ENCODE measurements around the gene CACNA2D2. TPM values are rescaled to one million over a fixed set of nuclear protein-coding genes. Genes with fewer than 3 reads are reported as not detected.
A peak's percentile ranks its signal among the peaks of the same experiment; 100 is the strongest.
"Not testable (repeated sequence)": the region's sequence is repeated elsewhere in the genome, so short reads cannot be mapped to it uniquely, and the experiment has no call there.

The CACNA2D2 gene
- total RNA-seq, 1 donor from 2014 or later = 0.53 TPM

DNA sequence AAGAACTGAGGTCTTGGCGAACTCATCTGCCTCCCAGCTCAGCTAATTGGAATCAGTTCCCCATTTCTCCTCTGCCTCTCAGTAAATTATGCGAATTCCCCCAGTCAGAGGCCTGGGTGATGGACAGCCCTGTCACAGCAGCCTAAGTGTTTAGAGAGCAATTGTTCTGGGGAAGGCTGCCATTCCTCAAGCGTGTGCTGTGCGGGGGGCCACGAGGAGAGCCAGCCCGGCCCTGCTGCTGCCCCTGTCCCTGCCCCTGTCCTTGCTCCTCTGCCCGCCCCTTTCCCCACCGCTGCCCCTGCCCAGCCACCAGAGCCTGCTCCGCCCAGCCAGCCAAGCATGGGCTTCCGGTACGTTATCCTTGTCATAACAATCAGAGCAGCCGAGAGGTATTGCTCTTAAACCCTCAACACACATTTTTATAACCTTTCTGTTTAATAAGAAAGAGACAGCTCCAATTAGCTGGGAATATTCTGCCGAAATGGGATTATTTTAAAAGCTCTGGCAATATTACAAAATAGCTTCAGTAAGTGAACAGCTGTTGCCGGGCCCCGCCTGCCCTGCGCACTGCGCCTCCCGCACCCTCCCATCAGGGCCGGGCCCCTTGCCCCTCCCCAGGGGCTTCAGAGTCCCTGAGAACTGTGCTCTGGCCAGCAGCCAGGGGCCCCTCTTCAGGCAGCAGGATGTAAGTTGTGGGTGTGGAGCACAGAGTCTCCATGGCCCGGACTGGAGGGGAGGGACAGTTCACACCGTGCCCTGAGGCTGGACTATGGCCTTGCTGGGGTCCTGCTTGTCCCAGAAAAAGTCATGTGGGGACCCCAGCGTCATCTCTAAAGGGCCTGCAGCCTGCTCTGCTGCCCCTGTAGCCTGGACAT is 12.4 kb upstream of the CACNA2D2 start:
- Mint-ChIP-seq H3K4me1 (peaks cover 28% of the 10 kb centered on the region), H3K27ac (peak overlapping the region; percentile 85), H3K4me3 (peak overlapping the region; percentile 71), H3K27me3 (peaks cover 3% of the 10 kb centered on the region), H3K9me3 (no peaks in the 10 kb centered on the region), H3K36me3 (ENCODE audit: low read depth) (no peaks in the 10 kb centered on the region)
- ChIA-PET POLR2A (interaction anchor here (1.2 to 1.3 kb wide), 2 partner anchors 51 to 96 kb away, joined by 3 read pairs; partner anchors contain the start of genes C3orf18 and CISH), CTCF (interaction anchor here (1.5 to 1.7 kb wide), 3 partner anchors 27 to 96 kb away, joined by 3 to 5 read pairs (median 4); partner anchors contain the start of gene CISH)
- DNase-seq = peak; percentile 29
- TF ChIP-seq, protein P1, sequence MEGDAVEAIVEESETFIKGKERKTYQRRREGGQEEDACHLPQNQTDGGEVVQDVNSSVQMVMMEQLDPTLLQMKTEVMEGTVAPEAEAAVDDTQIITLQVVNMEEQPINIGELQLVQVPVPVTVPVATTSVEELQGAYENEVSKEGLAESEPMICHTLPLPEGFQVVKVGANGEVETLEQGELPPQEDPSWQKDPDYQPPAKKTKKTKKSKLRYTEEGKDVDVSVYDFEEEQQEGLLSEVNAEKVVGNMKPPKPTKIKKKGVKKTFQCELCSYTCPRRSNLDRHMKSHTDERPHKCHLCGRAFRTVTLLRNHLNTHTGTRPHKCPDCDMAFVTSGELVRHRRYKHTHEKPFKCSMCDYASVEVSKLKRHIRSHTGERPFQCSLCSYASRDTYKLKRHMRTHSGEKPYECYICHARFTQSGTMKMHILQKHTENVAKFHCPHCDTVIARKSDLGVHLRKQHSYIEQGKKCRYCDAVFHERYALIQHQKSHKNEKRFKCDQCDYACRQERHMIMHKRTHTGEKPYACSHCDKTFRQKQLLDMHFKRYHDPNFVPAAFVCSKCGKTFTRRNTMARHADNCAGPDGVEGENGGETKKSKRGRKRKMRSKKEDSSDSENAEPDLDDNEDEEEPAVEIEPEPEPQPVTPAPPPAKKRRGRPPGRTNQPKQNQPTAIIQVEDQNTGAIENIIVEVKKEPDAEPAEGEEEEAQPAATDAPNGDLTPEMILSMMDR (IDR thresholded peaks at IDR 0.05) = no peak
- intact Hi-C loops (cut with micrococcal nuclease) = loop anchor here (1.0 to 5.0 kb wide), 2 partner anchors 13 to 159 kb away; partner anchors contain the start of genes CACNA2D2 and TMEM115
- ATAC-seq (ENCODE audit: low read depth) = peak; percentile 81

DNA sequence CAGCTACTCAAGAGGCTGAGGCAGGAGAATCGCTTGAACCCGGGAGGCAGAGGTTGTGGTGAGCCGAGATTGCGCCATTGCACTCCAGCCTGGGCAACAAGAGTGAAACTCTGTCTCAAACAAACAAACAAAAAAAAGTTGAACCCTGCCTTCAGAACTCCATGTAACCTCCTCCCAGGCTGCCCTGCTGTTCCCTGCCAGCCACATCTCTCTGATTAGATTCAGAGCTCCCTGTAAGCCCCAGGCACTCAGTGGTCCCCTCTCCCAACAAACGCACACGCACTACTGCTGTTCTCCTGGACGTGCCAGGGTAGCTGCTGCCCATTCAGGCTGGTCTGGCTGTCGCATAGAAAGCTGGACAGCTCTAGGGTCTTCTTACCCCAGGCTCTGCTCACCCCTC is 9.5 kb upstream of the CACNA2D2 start:
- peaks cover 25% of the 10 kb centered on the region for H3K4me1 Mint-ChIP-seq
- ATAC-seq (ENCODE audit: low read depth); H3K9me3 Mint-ChIP-seq; DNase-seq; POLR2A ChIA-PET; H3K27me3 Mint-ChIP-seq; H3K27ac Mint-ChIP-seq; H3K4me3 Mint-ChIP-seq; H3K36me3 Mint-ChIP-seq (ENCODE audit: low read depth); CTCF ChIA-PET; intact Hi-C loops (cut with micrococcal nuclease): not testable (repeated sequence)

DNA sequence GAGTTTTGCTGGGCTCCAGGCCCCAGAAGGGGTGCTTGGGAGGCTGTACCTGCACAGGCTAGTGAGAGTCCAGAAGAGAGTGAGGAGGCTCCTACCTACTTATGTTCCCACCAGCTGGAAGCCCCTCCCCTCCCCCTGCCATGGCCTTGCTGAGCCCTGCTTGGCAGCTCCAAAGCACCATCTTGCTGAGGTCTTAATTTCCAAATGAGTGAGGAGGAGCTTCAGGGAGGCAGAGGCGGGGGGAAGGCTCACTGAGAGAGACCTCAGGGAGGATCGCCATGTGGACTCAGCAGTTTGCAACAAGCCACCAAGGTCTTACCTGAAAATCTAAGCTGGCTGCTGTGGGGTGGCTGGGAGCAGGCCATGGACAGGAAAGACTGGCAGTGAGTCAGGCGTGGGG is 8.7 kb upstream of the CACNA2D2 start:
- H3K36me3 Mint-ChIP-seq (ENCODE audit: low read depth) = no peaks in the 10 kb centered on the region
- CTCF ChIA-PET = interaction anchor here (1.4 kb wide), 1 partner anchor 30 kb away, joined by 3 read pairs; no protein-coding TSS in a partner anchor
- H3K9me3 Mint-ChIP-seq = no peaks in the 10 kb centered on the region
- H3K4me3 Mint-ChIP-seq = no peak overlapping the region
- peaks cover 4% of the 10 kb centered on the region for H3K27me3 Mint-ChIP-seq
- DNase-seq (no peak), ATAC-seq (ENCODE audit: low read depth) (no peak)
- H3K27ac Mint-ChIP-seq = no peak overlapping the region
- peaks cover 25% of the 10 kb centered on the region for H3K4me1 Mint-ChIP-seq
- intact Hi-C loops (cut with micrococcal nuclease) = no loop called here
- TF ChIP-seq, protein P1 (IDR thresholded peaks at IDR 0.05) = no peak
- POLR2A ChIA-PET = interaction anchor here (0.7 kb wide), 1 partner anchor 54 kb away, joined by 3 read pairs; no protein-coding TSS in a partner anchor

DNA sequence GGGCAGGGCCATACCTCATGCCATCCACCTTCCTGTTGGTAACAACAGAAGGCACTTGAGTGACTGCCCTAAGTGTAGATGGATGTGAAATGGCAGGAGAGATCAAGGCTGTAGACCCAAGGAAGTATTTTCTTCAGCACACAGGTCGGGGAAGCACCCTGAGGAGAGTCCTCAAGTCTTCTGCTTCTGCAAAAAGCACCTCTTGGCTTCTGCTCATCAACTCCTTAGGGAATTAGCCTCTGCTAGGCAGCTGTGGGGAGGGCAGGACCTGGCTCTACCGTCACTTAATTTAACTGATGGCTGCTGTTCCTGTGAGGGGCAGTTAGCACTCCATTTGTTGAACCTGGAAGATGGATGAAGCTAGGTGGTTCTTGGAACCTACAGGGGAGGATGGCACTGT is 6.9 kb upstream of the CACNA2D2 start:
- H3K36me3 Mint-ChIP-seq (ENCODE audit: low read depth) = no peaks in the 10 kb centered on the region
- ATAC-seq (ENCODE audit: low read depth) = peak; percentile 40
- no peak for DNase-seq
- H3K27me3 Mint-ChIP-seq = peaks cover 4% of the 10 kb centered on the region
- peaks cover 9% of the 10 kb centered on the region for H3K4me1 Mint-ChIP-seq
- no peak overlapping the region for H3K27ac Mint-ChIP-seq
- intact Hi-C loops (cut with micrococcal nuclease) = no loop called here
- CTCF ChIA-PET = no interaction called here
- no peaks in the 10 kb centered on the region for H3K9me3 Mint-ChIP-seq
- POLR2A ChIA-PET = no interaction called here
- TF ChIP-seq, protein P1 (IDR thresholded peaks at IDR 0.05) = no peak
- no peak overlapping the region for H3K4me3 Mint-ChIP-seq

DNA sequence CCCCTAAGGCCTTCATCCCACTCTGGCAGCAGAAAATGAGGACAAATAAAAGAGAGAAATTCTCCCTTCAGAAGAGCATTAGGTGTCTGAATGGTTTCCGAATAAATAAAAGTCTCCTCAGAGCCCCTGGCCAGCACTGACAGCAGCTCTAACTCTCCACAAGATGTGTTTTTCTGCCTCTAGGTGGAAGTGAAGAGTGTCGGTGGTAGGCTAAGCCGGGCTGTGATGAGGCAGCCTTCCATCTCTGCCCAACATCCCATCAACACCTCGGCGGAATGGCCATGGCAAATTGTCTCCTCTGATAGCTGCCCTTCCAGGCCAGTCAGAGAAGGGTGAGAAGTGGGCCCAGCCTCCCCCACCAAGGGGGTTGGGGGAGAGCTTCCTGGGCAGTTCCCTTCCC is 6.3 kb upstream of the CACNA2D2 start:
- intact Hi-C loops (cut with micrococcal nuclease) = no loop called here
- no peak for ATAC-seq (ENCODE audit: low read depth)
- peaks cover 3% of the 10 kb centered on the region for H3K4me1 Mint-ChIP-seq

More for the DNA sequence above, 6.3 kb upstream of the CACNA2D2 start:
- Mint-ChIP-seq H3K27ac (no peak overlapping the region), H3K36me3 (ENCODE audit: low read depth) (no peaks in the 10 kb centered on the region), H3K4me3 (no peak overlapping the region), H3K27me3 (peaks cover 4% of the 10 kb centered on the region), H3K9me3 (no peaks in the 10 kb centered on the region)
- ChIA-PET CTCF (interaction anchor here (1.2 kb wide), 1 partner anchor 40 kb away, joined by 3 read pairs; no protein-coding TSS in a partner anchor), POLR2A (no interaction called here)
- DNase-seq = no peak
- TF ChIP-seq, protein P1 (IDR thresholded peaks at IDR 0.05) = no peak

Data from activated B cell treated with CpG ODN at 0.5 μM for 24 hours (primary cell).